GM21825 (cell line): Measurements from ENCODE around the gene TMEM44.
"Not testable (repeated sequence)": the region's sequence is repeated elsewhere in the genome, so short reads cannot be mapped to it uniquely, and the experiment has no call there.

Experiments used
- ATAC-seq: cut with Tn5 transposase; IDR thresholded peaks from one replicate; pipeline ENCODE4 v1.9.1; 2021; ENCODE audit warnings: mild to moderate bottlenecking, moderate library complexity; ENCODE audit not compliant: unreplicated experiment

Gene TMEM44

GRCh38 chr3:194559530-194559929 lies 73.7 kb downstream of the TMEM44 start:
- ATAC-seq, result no peak

GRCh38 chr3:194556086-194557056 lies 76.8 kb downstream of the TMEM44 start:
- ATAC-seq, result no peak

GRCh38 chr3:194555175-194556062 lies 77.8 kb downstream of the TMEM44 start:
- no peak for ATAC-seq

- no peak for ATAC-seq
Measured at GRCh38 chr3:194554473-194555123, 78.6 kb downstream of the TMEM44 start.

- ATAC-seq, result no peak
Measured at GRCh38 chr3:194552327-194552949, 80.8 kb downstream of the TMEM44 start.

- no peak for ATAC-seq
Measured at GRCh38 chr3:194549853-194550252, 83.4 kb downstream of the TMEM44 start.

- no peak for ATAC-seq
Measured at GRCh38 chr3:194548346-194549321, 84.6 kb downstream of the TMEM44 start.

GRCh38 chr3:194547042-194547441 lies 86.2 kb downstream of the TMEM44 start:
- no peak for ATAC-seq

GRCh38 chr3:194545538-194545937 lies 87.7 kb downstream of the TMEM44 start:
- ATAC-seq, result not testable (repeated sequence)

GRCh38 chr3:194543550-194543949 lies 89.7 kb downstream of the TMEM44 start:
- ATAC-seq, result no peak

GRCh38 chr3:194541483-194541882 lies 91.7 kb downstream of the TMEM44 start:
- ATAC-seq, result no peak

GRCh38 chr3:194540274-194540905 lies 92.8 kb downstream of the TMEM44 start:
- ATAC-seq, result no peak

- ATAC-seq, result no peak
Measured at GRCh38 chr3:194539498-194539897, 93.7 kb downstream of the TMEM44 start.

- ATAC-seq, result no peak
Measured at GRCh38 chr3:194537732-194538247, 95.4 kb downstream of the TMEM44 start.
